Mesenchymal stem cell (in vitro differentiated cells and primary cell): ENCODE results near the gene FOXF1.

Source experiments
- DNase-seq: peaks from one replicate; pipeline ENCODE4 v3.0.0-alpha.2; 2013
- H2AFZ ChIP-seq: one replicate; pipeline ENCODE4 v1.6.1; 2013; ENCODE audit warnings: low read depth, mild to moderate bottlenecking, control low read depth, inconsistent platforms, low read length, moderate library complexity
- H2AK5ac ChIP-seq: 2 replicates; pipeline ENCODE4 v1.6.1; 2013; ENCODE audit warnings: low read length, moderate library complexity, mild to moderate bottlenecking, inconsistent platforms; ENCODE audit not compliant: severe bottlenecking
- H2BK120ac ChIP-seq: one replicate; pipeline ENCODE4 v1.6.1; 2013; ENCODE audit warnings: low read depth, mild to moderate bottlenecking, inconsistent platforms, low read length, moderate library complexity
- H2BK12ac ChIP-seq, 2 experiments: one replicate each; pipeline ENCODE4 v1.6.1; 2013; ENCODE audit warnings: inconsistent platforms in 2 of 2, low read length in 2 of 2, mild to moderate bottlenecking in 2 of 2, moderate library complexity in 2 of 2, control low read depth in 1 of 2
- H2BK15ac ChIP-seq: one replicate; pipeline ENCODE4 v1.6.1; 2013; ENCODE audit warnings: mild to moderate bottlenecking, low read depth, inconsistent platforms; ENCODE audit not compliant: poor library complexity, severe bottlenecking
- H2BK5ac ChIP-seq: 2 replicates; pipeline ENCODE4 v1.6.1; 2013; ENCODE audit warnings: low read depth, mild to moderate bottlenecking, low read length, control low read depth, inconsistent platforms; ENCODE audit not compliant: poor library complexity, severe bottlenecking
- H3K14ac ChIP-seq, 2 experiments: one replicate each; pipeline ENCODE4 v1.6.1; 2013; ENCODE audit warnings: inconsistent platforms in 2 of 2, low read length in 2 of 2, control low read depth in 1 of 2, mild to moderate bottlenecking in 1 of 2, moderate library complexity in 1 of 2
- H3K18ac ChIP-seq, 2 experiments: one replicate each; pipeline ENCODE4 v1.6.1; 2013; ENCODE audit warnings: inconsistent platforms in 2 of 2, low read length in 2 of 2, control low read depth in 1 of 2, low read depth in 1 of 2, mild to moderate bottlenecking in 1 of 2
- H3K23ac ChIP-seq, 2 experiments: one replicate each; pipeline ENCODE4 v1.6.1; 2013; ENCODE audit warnings: inconsistent platforms in 2 of 2, low read length in 2 of 2, mild to moderate bottlenecking in 2 of 2, moderate library complexity in 2 of 2, control low read depth in 1 of 2
- H3K27ac ChIP-seq: 2 replicates; pipeline ENCODE4 v1.5.1; 2013; ENCODE audit warnings: mild to moderate bottlenecking, moderate library complexity, low read length, control low read depth, inconsistent platforms; ENCODE audit not compliant: poor library complexity, severe bottlenecking
- H3K27me3 ChIP-seq, 2 experiments: 2 replicates each; pipeline versions ENCODE4 v1.6.1 to v1.7.0; 2013; ENCODE audit warnings: low read length in 2 of 2, mild to moderate bottlenecking in 2 of 2, moderate library complexity in 2 of 2, control low read depth in 1 of 2, inconsistent platforms in 1 of 2; ENCODE audit not compliant: control insufficient read depth in 1 of 2, insufficient read depth in 1 of 2
- H3K36me3 ChIP-seq, 2 experiments: 2 replicates each; pipeline versions ENCODE4 v1.6.1 to v1.7.0; 2013; ENCODE audit warnings: low read length in 2 of 2, control low read depth in 1 of 2, inconsistent platforms in 1 of 2, low read depth in 1 of 2, mild to moderate bottlenecking in 1 of 2; ENCODE audit not compliant: insufficient read depth in 2 of 2, control insufficient read depth in 1 of 2
- H3K4ac ChIP-seq, 2 experiments: one replicate each; pipeline ENCODE4 v1.6.1; 2013; ENCODE audit warnings: inconsistent platforms in 2 of 2, low read length in 2 of 2, mild to moderate bottlenecking in 2 of 2, moderate library complexity in 2 of 2, control low read depth in 1 of 2, low read depth in 1 of 2
- H3K4me1 ChIP-seq: 2 replicates; pipeline ENCODE4 v1.6.1; 2013; ENCODE audit warnings: low read depth, low read length, control low read depth; ENCODE audit not compliant: control insufficient read depth, insufficient read depth
- H3K4me2 ChIP-seq: 2 replicates; pipeline ENCODE4 v1.6.1; 2013; ENCODE audit warnings: low read length, mild to moderate bottlenecking, inconsistent platforms; ENCODE audit not compliant: poor library complexity, severe bottlenecking
- H3K4me3 ChIP-seq, 2 experiments: 2 replicates each; pipeline versions ENCODE4 v1.5.1 to v1.7.0; 2013; ENCODE audit warnings: low read length in 2 of 2, mild to moderate bottlenecking in 2 of 2, control low read depth in 1 of 2, low read depth in 1 of 2; ENCODE audit not compliant: insufficient read depth in 1 of 2
- H3K79me1 ChIP-seq: replicated peaks from 2 replicates; pipeline ENCODE4 v1.6.1; 2013; ENCODE audit warnings: mild to moderate bottlenecking, control low read depth, low read length, inconsistent platforms; ENCODE audit not compliant: poor library complexity, severe bottlenecking
- H3K9ac ChIP-seq: 2 replicates; pipeline ENCODE4 v1.7.0; 2013; ENCODE audit warnings: mild to moderate bottlenecking, low read length, moderate library complexity
- H3K9me3 ChIP-seq: 2 replicates; pipeline ENCODE4 v1.7.0; 2013; ENCODE audit warnings: mild to moderate bottlenecking, low read length; ENCODE audit not compliant: control insufficient read depth
- H4K8ac ChIP-seq: one replicate; pipeline ENCODE4 v1.6.1; 2013; ENCODE audit warnings: inconsistent platforms, mild to moderate bottlenecking, low read length, moderate library complexity
- H4K91ac ChIP-seq: one replicate; pipeline ENCODE4 v1.6.1; 2013; ENCODE audit warnings: mild to moderate bottlenecking, low read length, inconsistent platforms
- WGBS: methylation state at CpG from one replicate; pipeline ENCODE4 v1.1.7; 2013; ENCODE audit warnings: mixed read lengths; 5-methylcytosine and 5-hydroxymethylcytosine counted together

The FOXF1 gene

GRCh38 chr16:86534779-86535615 is 24.7 kb downstream of the FOXF1 start:
- no peak overlapping the region for H2BK15ac ChIP-seq
- H2BK12ac ChIP-seq: no peak overlapping the region
- H3K18ac ChIP-seq: no peak overlapping the region
- no peak overlapping the region for H2BK5ac ChIP-seq
- H3K27ac ChIP-seq: no peak overlapping the region
- no peak overlapping the region for H2BK120ac ChIP-seq
- peaks cover 2% of the 10 kb centered on the region for H3K79me1 ChIP-seq
- H4K91ac ChIP-seq: no peak overlapping the region
- H3K9ac ChIP-seq: no peak overlapping the region
- 90% methylated on average over 12 of the region's 18 CpGs for WGBS
- H4K8ac ChIP-seq: no peak overlapping the region
- H3K27me3 ChIP-seq: no peaks in the 10 kb centered on the region
- peaks cover 56 to 62% of the 10 kb centered on the region in 2 experiments for H3K36me3 ChIP-seq
- no peak overlapping the region for H2AFZ ChIP-seq
- H3K23ac ChIP-seq: no peak overlapping the region
- H3K4me2 ChIP-seq: no peak overlapping the region
- H3K14ac ChIP-seq: no peak overlapping the region
- H3K4ac ChIP-seq: no peak overlapping the region
- no peak overlapping the region for H3K4me3 ChIP-seq
- no peak for DNase-seq
- H3K9me3 ChIP-seq: no peaks in the 10 kb centered on the region
- H2AK5ac ChIP-seq: no peak overlapping the region
- H3K4me1 ChIP-seq: no peaks in the 10 kb centered on the region

GRCh38 chr16:86536621-86537020 is 26.3 kb downstream of the FOXF1 start:
- no peaks in the 10 kb centered on the region for H3K27me3 ChIP-seq
- no peaks in the 10 kb centered on the region for H3K9me3 ChIP-seq
- H2BK120ac ChIP-seq: no peak overlapping the region
- no peak overlapping the region for H2BK12ac ChIP-seq
- no peak overlapping the region for H3K18ac ChIP-seq
- no peak overlapping the region for H3K4me3 ChIP-seq
- WGBS: 99% methylated on average over 17 of the region's 17 CpGs
- no peak overlapping the region for H2BK5ac ChIP-seq
- H3K27ac ChIP-seq: no peak overlapping the region
- H3K14ac ChIP-seq: no peak overlapping the region
- H2AFZ ChIP-seq: no peak overlapping the region
- no peak overlapping the region for H4K91ac ChIP-seq
- DNase-seq: no peak
- H3K4me2 ChIP-seq: no peak overlapping the region
- no peak overlapping the region for H2AK5ac ChIP-seq
- H3K4ac ChIP-seq: no peak overlapping the region
- peaks cover 2% of the 10 kb centered on the region for H3K79me1 ChIP-seq
- H2BK15ac ChIP-seq: no peak overlapping the region
- no peak overlapping the region for H4K8ac ChIP-seq
- no peaks in the 10 kb centered on the region for H3K4me1 ChIP-seq
- no peak overlapping the region for H3K23ac ChIP-seq
- no peak overlapping the region for H3K9ac ChIP-seq
- H3K36me3 ChIP-seq: peaks cover 65 to 72% of the 10 kb centered on the region in 2 experiments

GRCh38 chr16:86537486-86537885 is 27.2 kb downstream of the FOXF1 start:
- Histone ChIP-seq H4K8ac (no peak overlapping the region), H3K4me1 (no peaks in the 10 kb centered on the region), H2BK12ac (no peak overlapping the region), H2BK120ac (no peak overlapping the region), H2AFZ (no peak overlapping the region), H3K23ac (no peak overlapping the region), H2AK5ac (no peak overlapping the region), H3K9me3 (no peaks in the 10 kb centered on the region), H3K36me3 (peaks cover 63 to 80% of the 10 kb centered on the region in 2 experiments), H3K27ac (no peak overlapping the region), H3K9ac (no peak overlapping the region), H3K14ac (no peak overlapping the region), H3K4ac (no peak overlapping the region), H3K27me3 (no peaks in the 10 kb centered on the region), H3K4me3 (no peak overlapping the region), H2BK15ac (no peak overlapping the region), H3K18ac (no peak overlapping the region), H3K4me2 (no peak overlapping the region), H3K79me1 (peaks cover 5% of the 10 kb centered on the region), H2BK5ac (no peak overlapping the region), H4K91ac (no peak overlapping the region)
- no peak for DNase-seq
- WGBS: 100% methylated on average over 4 of the region's 4 CpGs

- no peak overlapping the region for H4K91ac ChIP-seq
- no peak overlapping the region for H4K8ac ChIP-seq
- H2BK5ac ChIP-seq: no peak overlapping the region
- no peak overlapping the region for H3K27ac ChIP-seq
- no peaks in the 10 kb centered on the region for H3K4me1 ChIP-seq
- H2BK12ac ChIP-seq: no peak overlapping the region
- H3K4me3 ChIP-seq: no peak overlapping the region
- no peaks in the 10 kb centered on the region for H3K9me3 ChIP-seq
- H2BK15ac ChIP-seq: no peak overlapping the region
- H3K9ac ChIP-seq: no peak overlapping the region
- no peak overlapping the region for H2AFZ ChIP-seq
- H3K36me3 ChIP-seq: peaks cover 63 to 85% of the 10 kb centered on the region in 2 experiments
- H3K14ac ChIP-seq: no peak overlapping the region
- H3K23ac ChIP-seq: no peak overlapping the region
- WGBS: 93% methylated on average over 17 of the region's 17 CpGs
- no peak overlapping the region for H3K4ac ChIP-seq
- no peak overlapping the region for H3K4me2 ChIP-seq
- no peak overlapping the region for H2AK5ac ChIP-seq
- DNase-seq: no peak
- no peak overlapping the region for H2BK120ac ChIP-seq
- H3K79me1 ChIP-seq: peaks cover 9% of the 10 kb centered on the region
- no peak overlapping the region for H3K18ac ChIP-seq
- H3K27me3 ChIP-seq: no peaks in the 10 kb centered on the region
Measured at GRCh38 chr16:86538196-86538780, 28.0 kb downstream of the FOXF1 start.
